Thoracic aorta (tissue), 2 donors: ENCODE measurements around the gene PNMA6F. TPM values are rescaled to one million over a fixed set of nuclear protein-coding genes. Genes with fewer than 3 reads are reported as not detected.

Source experiments
- ATAC-seq: fragments of 150-250 bp; one replicate; pipeline ENCODE4 v1.8.0; 2017; ENCODE audit warnings: low read depth; ENCODE audit not compliant: insufficient number of reproducible peaks, low FRiP score
- DNase-seq: peaks from one replicate; pipeline ENCODE4 v3.0.0-alpha.2; 2020; ENCODE audit warnings: low spot score
- H3K27ac ChIP-seq, 2 donors: fragments of 200-600 bp; sonication (generic); 1 replicate in 1 of 2; 2 replicates in 1 of 2; pipeline ENCODE4 v1.5.1; 2016; ENCODE audit warnings: mild to moderate bottlenecking in 2 of 2, moderate library complexity in 2 of 2
- H3K27me3 ChIP-seq: fragments of 200-600 bp; sonication (generic); replicated peaks from 2 replicates; pipeline ENCODE4 v1.6.0; 2016; ENCODE audit warnings: mild to moderate bottlenecking; ENCODE audit not compliant: insufficient read depth
- H3K36me3 ChIP-seq: fragments of 200-600 bp; sonication (generic); one replicate; pipeline ENCODE4 v1.5.1; 2016
- H3K4me1 ChIP-seq, 2 donors: fragments of 200-600 bp; sonication (generic); 1 replicate in 1 of 2; 2 replicates in 1 of 2; pipeline versions ENCODE4 v1.5.1 to v1.6.0; 2016; ENCODE audit warnings: low read depth in 2 of 2, mild to moderate bottlenecking in 1 of 2; ENCODE audit not compliant: control insufficient read depth in 1 of 2
- H3K4me3 ChIP-seq: fragments of 200-600 bp; sonication (generic); 2 replicates; pipeline ENCODE4 v1.5.1; 2016; ENCODE audit warnings: mild to moderate bottlenecking
- H3K9me3 ChIP-seq: fragments of 200-600 bp; sonication (generic); 2 replicates; pipeline ENCODE4 v1.5.1; 2016
- total RNA-seq, 2 donors: library from RNA; depleted of rRNA; stranded (reverse); fragments of >200 nt; gene quantifications; one replicate each; pipeline versions ENCODE4 v1.1.0 to v1.2.3, GENCODE V29; 2016
- TF ChIP-seq, protein P1 (sequence below): fragments of 200-600 bp; sonication (generic); IDR thresholded peaks from one replicate; pipeline ENCODE4 v1.5.1; 2019; ENCODE audit warnings: antibody characterized with exemption

The PNMA6F gene
- total RNA-seq, 2 donors from 2014 or later, result not detected

DNA sequence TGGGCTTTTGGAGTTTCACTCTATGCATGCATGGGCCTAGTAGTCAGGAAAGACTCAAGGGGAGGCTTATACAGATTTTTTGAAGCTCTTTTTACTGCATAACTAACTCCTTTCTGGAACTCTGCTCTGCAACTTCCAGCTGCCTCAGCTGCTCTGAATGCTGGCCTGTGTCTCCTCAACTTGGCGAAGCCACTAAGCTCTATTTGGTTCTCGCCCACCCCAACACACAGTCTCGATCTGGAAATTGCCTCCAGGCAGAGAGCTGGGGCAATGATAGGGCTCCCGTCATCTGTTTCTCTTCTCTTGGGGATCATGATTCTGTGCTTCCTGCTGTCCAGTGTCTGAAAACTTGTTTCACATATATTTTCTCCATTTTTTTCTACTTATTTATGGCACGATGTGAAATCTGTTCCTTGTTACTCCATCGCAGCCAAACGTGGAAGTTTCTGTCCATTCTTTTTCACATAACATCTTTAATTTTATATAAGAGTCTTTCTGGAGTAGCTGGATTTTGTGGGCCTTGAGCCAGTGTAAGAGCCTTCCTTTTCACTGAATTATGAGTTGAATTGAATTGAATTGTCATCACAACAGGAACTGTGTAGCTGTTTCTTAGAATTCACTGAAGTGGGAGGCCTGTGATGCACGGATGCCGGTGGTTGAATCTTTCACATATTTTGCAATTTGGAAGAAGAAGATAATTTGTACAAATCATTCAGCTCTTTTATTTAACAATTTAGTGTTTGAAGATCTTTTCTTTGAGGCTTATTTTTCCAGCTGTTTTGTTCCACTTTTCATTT is 21.4 kb upstream of the PNMA6F start:
- DNase-seq (no peak), ATAC-seq (no peak)
- H3K36me3 ChIP-seq, result peaks cover 16% of the 10 kb centered on the region
- no peak overlapping the region for H3K4me3 ChIP-seq
- H3K9me3 ChIP-seq, result no peaks in the 10 kb centered on the region
- no peaks in the 10 kb centered on the region for H3K4me1 ChIP-seq
- no peaks in the 10 kb centered on the region for H3K27me3 ChIP-seq
- no peak overlapping the region for H3K27ac ChIP-seq
- TF ChIP-seq, protein P1, sequence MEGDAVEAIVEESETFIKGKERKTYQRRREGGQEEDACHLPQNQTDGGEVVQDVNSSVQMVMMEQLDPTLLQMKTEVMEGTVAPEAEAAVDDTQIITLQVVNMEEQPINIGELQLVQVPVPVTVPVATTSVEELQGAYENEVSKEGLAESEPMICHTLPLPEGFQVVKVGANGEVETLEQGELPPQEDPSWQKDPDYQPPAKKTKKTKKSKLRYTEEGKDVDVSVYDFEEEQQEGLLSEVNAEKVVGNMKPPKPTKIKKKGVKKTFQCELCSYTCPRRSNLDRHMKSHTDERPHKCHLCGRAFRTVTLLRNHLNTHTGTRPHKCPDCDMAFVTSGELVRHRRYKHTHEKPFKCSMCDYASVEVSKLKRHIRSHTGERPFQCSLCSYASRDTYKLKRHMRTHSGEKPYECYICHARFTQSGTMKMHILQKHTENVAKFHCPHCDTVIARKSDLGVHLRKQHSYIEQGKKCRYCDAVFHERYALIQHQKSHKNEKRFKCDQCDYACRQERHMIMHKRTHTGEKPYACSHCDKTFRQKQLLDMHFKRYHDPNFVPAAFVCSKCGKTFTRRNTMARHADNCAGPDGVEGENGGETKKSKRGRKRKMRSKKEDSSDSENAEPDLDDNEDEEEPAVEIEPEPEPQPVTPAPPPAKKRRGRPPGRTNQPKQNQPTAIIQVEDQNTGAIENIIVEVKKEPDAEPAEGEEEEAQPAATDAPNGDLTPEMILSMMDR, result no peak

DNA sequence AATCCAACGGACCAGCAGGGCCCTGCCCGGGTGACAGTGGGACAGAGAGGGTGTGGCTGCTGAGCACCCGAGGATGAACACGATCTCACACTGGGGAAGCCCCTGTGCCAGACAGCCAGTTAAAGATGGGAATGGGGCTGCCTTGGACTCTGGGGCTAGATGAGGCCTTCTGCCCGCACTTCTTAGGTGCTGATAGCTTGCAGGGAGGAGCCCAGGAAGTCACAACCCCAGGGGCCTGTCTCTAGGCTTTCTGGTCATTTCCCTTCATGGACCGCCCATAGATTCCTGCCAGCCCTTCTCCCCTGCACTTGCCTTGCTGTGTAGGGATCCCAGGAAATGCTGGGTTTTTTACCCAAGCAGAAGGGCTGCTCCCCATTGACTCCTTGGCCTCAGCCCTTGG is 18.5 kb upstream of the PNMA6F start:
- Histone ChIP-seq H3K4me1 (peaks cover 0 to 11% of the 10 kb centered on the region in 2 donors), H3K27me3 (no peaks in the 10 kb centered on the region), H3K36me3 (peaks cover 9% of the 10 kb centered on the region), H3K27ac (no peak overlapping the region), H3K9me3 (no peaks in the 10 kb centered on the region), H3K4me3 (no peak overlapping the region)
- ATAC-seq, result no peak
- TF ChIP-seq, protein P1, result no peak
- no peak for DNase-seq

DNA sequence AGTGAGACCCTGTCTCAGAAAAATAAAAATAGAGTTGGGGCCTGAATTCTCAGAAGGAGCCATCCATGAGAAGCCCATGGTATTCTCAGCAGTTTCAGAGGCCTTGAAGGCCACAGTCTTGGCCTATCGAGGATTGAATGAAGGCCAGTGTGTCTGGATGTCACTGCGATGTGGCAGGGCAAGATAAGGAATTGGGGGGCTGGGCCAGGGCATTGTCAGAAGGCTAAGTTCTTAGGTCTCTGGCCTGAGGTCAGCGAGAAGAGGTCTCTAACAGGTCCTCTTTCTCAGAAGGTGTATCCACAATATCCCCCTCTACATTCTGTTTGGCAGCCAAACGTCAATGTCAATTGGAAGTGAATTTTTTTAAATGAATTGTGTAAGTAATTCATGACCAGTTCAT is 18.1 kb upstream of the PNMA6F start:
- TF ChIP-seq, protein P1, result no peak
- ATAC-seq, result no peak
- peaks cover 9% of the 10 kb centered on the region for H3K36me3 ChIP-seq

DNA sequence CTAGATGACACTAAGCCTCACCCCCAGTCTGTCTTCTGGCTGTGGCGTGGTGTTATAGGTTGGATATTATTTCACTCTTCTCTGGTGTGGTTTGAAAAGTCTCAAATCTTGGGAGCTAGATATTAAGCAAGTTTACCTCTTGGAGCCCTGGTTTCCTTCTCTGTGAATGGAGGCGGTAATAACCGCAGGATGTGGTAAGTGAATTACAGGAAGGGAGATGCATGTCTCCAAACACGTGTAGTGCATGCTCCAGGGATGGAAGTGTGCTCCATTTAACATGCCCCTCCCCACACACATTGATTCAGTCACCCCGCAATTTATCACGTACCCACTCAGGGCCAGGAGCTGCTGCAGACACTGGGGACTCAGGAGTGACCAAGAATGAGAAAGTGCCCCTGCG is 17.3 kb upstream of the PNMA6F start:
- H3K27ac ChIP-seq, result no peak overlapping the region
- H3K4me1 ChIP-seq, result peaks cover 0 to 13% of the 10 kb centered on the region in 2 donors
- no peak for DNase-seq
- no peak overlapping the region for H3K4me3 ChIP-seq
- H3K27me3 ChIP-seq, result no peaks in the 10 kb centered on the region
- TF ChIP-seq, protein P1, result no peak
- peaks cover 2% of the 10 kb centered on the region for H3K36me3 ChIP-seq
- ATAC-seq, result no peak
- H3K9me3 ChIP-seq, result no peaks in the 10 kb centered on the region

More for the DNA sequence above, 18.1 kb upstream of the PNMA6F start:
- no peak for DNase-seq
- Histone ChIP-seq H3K4me1 (peaks cover 0 to 13% of the 10 kb centered on the region in 2 donors), H3K9me3 (no peaks in the 10 kb centered on the region), H3K27me3 (no peaks in the 10 kb centered on the region), H3K27ac (no peak overlapping the region), H3K4me3 (no peak overlapping the region)

DNA sequence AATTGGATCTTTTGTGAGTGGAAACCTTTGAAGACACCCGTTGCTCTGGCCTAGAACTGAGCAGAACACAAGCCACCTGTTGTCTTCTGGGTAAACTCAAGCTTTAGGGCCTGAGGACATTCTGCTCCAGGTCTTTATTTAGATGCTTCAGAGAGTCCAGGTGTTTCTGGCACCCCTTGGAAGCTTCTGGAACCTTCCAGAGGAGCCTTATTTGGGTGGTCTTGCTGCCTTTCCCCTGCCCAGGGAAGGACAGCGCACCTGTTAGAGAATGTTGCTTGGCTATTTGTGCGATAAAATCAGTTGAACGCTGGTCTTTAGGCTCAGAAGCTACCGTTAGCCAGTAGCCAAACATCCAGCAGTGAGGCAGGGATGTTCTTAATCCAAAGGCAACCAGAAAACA is 15.4 kb upstream of the PNMA6F start:
- TF ChIP-seq, protein P1, result no peak
- DNase-seq (no peak), ATAC-seq (no peak)
- no peak overlapping the region for H3K4me3 ChIP-seq
- no peaks in the 10 kb centered on the region for H3K36me3 ChIP-seq
- H3K27ac ChIP-seq, result no peak overlapping the region
- H3K4me1 ChIP-seq, result peaks cover 0 to 13% of the 10 kb centered on the region in 2 donors
- no peaks in the 10 kb centered on the region for H3K9me3 ChIP-seq
- H3K27me3 ChIP-seq, result no peaks in the 10 kb centered on the region
